Brain microvascular endothelial cell (primary cell): ENCODE results near the gene KIF1B.
"Not testable (repeated sequence)": the region's sequence is repeated elsewhere in the genome, so short reads cannot be mapped to it uniquely, and the experiment has no call there.

Source experiments
- DNase-seq: peaks from one replicate; pipeline ENCODE4 v3.0.0-alpha.2; 2020
- H3K27ac ChIP-seq: fragments of 250-450 bp; sonication (Bioruptor Pico); 2 replicates; pipeline ENCODE4 v1.5.1; 2020; ENCODE audit warnings: mild to moderate bottlenecking, moderate library complexity
- H3K27me3 ChIP-seq: fragments of 250-450 bp; sonication (Bioruptor Pico); replicated peaks from 2 replicates; pipeline ENCODE4 v1.5.1; 2020; ENCODE audit warnings: mild to moderate bottlenecking
- H3K36me3 ChIP-seq: fragments of 250-450 bp; sonication (Bioruptor Pico); replicated peaks from 2 replicates; pipeline ENCODE4 v1.5.1; 2020; ENCODE audit warnings: mild to moderate bottlenecking
- H3K4me3 ChIP-seq: 2 replicates; pipeline ENCODE4 v1.5.1; 2011; ENCODE audit warnings: low read depth, mild to moderate bottlenecking, control low read depth, low read length, moderate library complexity
- CTCF ChIP-seq: IDR thresholded peaks from 2 replicates; pipeline ENCODE4 v1.5.1; 2011; ENCODE audit warnings: low read depth, mild to moderate bottlenecking, moderate library complexity, low read length, control low read depth, inconsistent platforms; ENCODE audit errors: missing control alignments
- in situ Hi-C: cut with HindIII; loops from 2 replicates; pipeline ENCODE4 v1.10.0; 2017; ENCODE audit warnings: low sequenced_read_pairs, low pct_ligation_motif_present

Gene KIF1B

GRCh38 chr1:10196976-10197375 is 13.4 kb upstream of the KIF1B start:
- no peak for TF ChIP-seq CTCF
- Histone ChIP-seq H3K4me3 (no peak overlapping the region), H3K27ac (no peak overlapping the region), H3K27me3 (no peaks in the 10 kb centered on the region), H3K36me3 (no peaks in the 10 kb centered on the region)
- DNase-seq, result no peak
- in situ Hi-C loops, result no loop called here

DNA sequence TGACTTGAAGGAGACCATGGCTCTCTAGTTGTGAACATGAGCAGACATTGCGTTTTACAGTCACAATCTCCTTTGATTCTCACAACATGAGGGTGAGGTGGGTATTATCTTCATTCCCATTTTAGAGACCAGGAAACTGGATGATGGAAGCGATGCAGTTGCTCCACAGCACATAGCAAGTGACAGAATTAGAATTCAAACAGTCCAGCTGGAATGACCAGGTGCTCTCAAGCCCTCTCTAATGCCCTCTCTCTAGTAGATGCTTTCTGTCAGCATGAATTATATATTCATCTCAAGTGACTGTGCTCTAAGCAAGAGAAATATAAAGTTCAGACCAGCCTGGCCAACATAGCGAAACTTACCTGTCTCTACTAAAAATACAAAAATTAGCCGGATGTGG is 9.8 kb upstream of the KIF1B start:
- no peaks in the 10 kb centered on the region for H3K36me3 ChIP-seq
- no peak for TF ChIP-seq CTCF
- in situ Hi-C loops, result no loop called here
- H3K27me3 ChIP-seq, result no peaks in the 10 kb centered on the region
- no peak for DNase-seq
- no peak overlapping the region for H3K4me3 ChIP-seq
- H3K27ac ChIP-seq, result no peak overlapping the region

GRCh38 chr1:10204003-10204642 is 6.2 kb upstream of the KIF1B start:
- Histone ChIP-seq H3K36me3 (no peaks in the 10 kb centered on the region), H3K27me3 (no peaks in the 10 kb centered on the region), H3K27ac (no peak overlapping the region), H3K4me3 (no peak overlapping the region)
- in situ Hi-C loops, result no loop called here
- no peak for TF ChIP-seq CTCF
- no peak for DNase-seq

- DNase-seq, H3K27ac ChIP-seq, H3K4me3 ChIP-seq, H3K36me3 ChIP-seq, H3K27me3 ChIP-seq, in situ Hi-C loops: not testable (repeated sequence)
Observed at GRCh38 chr1:10205206-10205605, 5.2 kb upstream of the KIF1B start.

- Histone ChIP-seq H3K36me3 (no peaks in the 10 kb centered on the region), H3K4me3 (no peak overlapping the region), H3K27ac (no peak overlapping the region), H3K27me3 (no peaks in the 10 kb centered on the region)
- no peak for TF ChIP-seq CTCF
- no peak for DNase-seq
- in situ Hi-C loops, result no loop called here
Observed at GRCh38 chr1:10207810-10208209, 2.6 kb upstream of the KIF1B start.

DNA sequence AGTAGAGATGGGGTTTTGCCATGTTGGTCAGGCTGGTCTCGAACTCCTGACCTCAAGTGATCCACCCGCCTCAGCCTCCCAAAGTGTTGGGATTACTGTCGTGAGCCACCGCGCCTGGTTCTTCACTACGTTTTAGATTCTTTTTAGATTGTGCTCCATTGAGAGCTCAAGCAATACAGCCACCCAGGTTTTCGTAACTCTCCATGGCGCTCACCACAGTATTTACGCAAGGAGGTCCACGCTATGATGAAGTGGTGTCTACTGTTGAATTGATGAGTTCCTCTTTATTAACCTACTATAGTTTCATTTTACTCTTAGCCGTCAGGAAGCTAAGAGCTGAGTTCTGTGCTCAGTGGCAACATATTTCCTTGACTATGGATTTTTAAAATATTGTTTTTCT is 1.8 kb upstream of the KIF1B start:
- H3K27me3 ChIP-seq, result no peaks in the 10 kb centered on the region
- in situ Hi-C loops, result no loop called here
- no peak overlapping the region for H3K27ac ChIP-seq
- DNase-seq, result no peak
- no peak overlapping the region for H3K4me3 ChIP-seq
- no peak for TF ChIP-seq CTCF
- no peaks in the 10 kb centered on the region for H3K36me3 ChIP-seq
